ENCODE measurements around the gene HSPA12B.

Gene HSPA12B

DNA sequence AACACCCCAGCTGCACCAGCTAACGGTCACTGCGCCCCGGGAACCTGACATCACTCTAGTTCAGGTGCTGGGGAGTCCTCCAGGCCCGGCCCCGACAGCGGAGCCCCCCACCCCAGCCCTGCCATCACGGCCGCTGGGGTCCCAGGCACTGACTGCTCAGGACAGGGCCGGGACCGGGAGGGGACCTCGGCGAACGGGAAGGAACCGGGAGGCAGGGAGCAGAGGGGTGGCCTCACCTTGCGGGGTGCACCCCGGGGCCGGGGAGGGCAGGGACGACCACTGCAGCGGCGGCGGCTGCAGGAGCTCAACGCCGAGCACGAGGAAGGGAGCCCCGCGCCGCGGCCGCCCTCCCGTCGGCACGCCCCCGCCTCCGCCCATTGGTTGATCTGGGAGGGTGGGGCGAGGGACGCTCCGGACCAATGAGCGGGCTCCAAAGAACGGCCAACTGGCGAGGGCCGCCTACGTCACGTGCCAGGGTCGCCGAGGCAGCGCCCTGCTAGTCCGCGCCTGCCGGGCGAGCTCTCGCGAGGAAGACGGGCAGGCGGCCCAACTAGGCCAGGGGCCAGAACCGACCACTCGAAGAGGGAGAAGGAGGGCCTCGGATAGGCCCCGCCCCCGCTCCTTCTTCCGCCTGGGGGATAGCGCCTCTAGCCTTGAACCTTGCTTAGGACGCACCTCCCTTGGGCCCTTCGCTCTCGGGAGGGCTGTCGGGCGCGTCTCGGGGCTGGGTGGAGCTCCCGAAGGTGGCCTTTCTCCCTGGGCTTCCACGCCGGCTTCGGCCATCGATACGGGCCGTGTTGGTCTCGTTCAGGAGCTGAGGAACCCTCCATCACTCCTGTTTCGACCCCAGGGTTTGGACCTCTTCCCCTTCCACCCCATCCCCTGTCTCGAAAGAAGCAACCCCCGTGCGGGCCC, 35.2 kb downstream of the HSPA12B start, which contains the start of gene ADISSP:
Gene ADISSP, minus strand, starts transcription at position 327 of the 915 bp plus-strand sequence. CDS start 7,653 bp downstream, outside the sequence.
- H3K27me3 ChIP-seq (replicated peaks; ENCODE audit: control insufficient read depth, insufficient read depth, low read length), result no peaks in the 10 kb centered on the region
- H3K36me3 ChIP-seq (ENCODE audit: control insufficient read depth, insufficient read depth, low read length), result no peaks in the 10 kb centered on the region; the same call in none of the 2 replicates
- H3K4me3 ChIP-seq (replicated peaks; ENCODE audit: low read depth, low read length), result peak within 1 kb of the TSS; percentile 85
- TF ChIP-seq, protein P1, sequence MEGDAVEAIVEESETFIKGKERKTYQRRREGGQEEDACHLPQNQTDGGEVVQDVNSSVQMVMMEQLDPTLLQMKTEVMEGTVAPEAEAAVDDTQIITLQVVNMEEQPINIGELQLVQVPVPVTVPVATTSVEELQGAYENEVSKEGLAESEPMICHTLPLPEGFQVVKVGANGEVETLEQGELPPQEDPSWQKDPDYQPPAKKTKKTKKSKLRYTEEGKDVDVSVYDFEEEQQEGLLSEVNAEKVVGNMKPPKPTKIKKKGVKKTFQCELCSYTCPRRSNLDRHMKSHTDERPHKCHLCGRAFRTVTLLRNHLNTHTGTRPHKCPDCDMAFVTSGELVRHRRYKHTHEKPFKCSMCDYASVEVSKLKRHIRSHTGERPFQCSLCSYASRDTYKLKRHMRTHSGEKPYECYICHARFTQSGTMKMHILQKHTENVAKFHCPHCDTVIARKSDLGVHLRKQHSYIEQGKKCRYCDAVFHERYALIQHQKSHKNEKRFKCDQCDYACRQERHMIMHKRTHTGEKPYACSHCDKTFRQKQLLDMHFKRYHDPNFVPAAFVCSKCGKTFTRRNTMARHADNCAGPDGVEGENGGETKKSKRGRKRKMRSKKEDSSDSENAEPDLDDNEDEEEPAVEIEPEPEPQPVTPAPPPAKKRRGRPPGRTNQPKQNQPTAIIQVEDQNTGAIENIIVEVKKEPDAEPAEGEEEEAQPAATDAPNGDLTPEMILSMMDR (IDR thresholded peaks at IDR 0.05; ENCODE audit: insufficient read depth, low read length, poor library complexity, severe bottlenecking), result peak; percentile 37
- peak; percentile 98 for DNase-seq (ENCODE audit: extremely low read depth, insufficient read length)

DNA sequence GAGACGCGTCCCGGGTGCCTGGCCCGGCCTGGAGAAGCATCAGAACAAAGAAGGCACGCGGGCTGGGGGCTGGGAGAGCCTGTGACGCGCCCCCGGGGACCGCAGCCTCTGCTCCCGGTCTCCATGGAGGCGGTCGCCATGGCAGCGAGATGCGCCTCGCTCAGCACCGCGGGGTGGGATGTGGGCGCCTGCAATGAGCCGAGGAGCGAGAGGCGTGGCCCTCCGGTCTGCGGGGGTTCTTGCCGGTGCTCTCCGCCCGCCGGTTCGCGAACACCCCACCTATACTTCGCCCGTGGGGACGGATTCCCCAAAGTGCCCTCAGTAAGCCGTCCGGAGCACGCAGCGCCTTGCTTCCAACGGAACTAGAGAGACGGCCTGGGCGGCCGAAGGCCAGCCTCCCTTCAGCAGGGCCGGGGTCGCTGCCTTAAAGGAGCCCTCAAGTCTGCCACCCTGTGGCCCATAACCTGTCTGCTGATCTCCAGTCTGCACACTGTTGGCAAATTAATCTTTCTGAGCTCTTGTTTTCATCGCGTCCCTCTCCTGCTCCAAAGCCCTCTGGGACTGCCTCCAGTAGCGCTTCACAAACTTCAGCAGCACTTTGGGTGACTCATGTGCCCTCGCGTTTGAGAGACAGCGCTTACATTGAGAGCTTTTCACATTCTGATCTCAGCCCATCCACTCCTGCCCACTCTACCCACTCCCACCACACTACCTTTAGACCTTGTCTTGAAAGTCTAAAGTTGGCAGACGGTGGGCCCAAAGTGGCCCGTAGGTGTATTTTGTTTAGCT, 36.1 kb downstream of the HSPA12B start:
- Histone ChIP-seq H3K36me3 (ENCODE audit: control insufficient read depth, insufficient read depth, low read length) (no peaks in the 10 kb centered on the region; the same call in none of the 2 replicates), H3K27me3 (replicated peaks; ENCODE audit: control insufficient read depth, insufficient read depth, low read length) (no peaks in the 10 kb centered on the region), H3K4me3 (replicated peaks; ENCODE audit: low read depth, low read length) (peak overlapping the region; percentile 85)
- DNase-seq (ENCODE audit: extremely low read depth, insufficient read length), result peak; percentile 83
- TF ChIP-seq, protein P1 (IDR thresholded peaks at IDR 0.05; ENCODE audit: insufficient read depth, low read length, poor library complexity, severe bottlenecking), result peak; percentile 71

DNA sequence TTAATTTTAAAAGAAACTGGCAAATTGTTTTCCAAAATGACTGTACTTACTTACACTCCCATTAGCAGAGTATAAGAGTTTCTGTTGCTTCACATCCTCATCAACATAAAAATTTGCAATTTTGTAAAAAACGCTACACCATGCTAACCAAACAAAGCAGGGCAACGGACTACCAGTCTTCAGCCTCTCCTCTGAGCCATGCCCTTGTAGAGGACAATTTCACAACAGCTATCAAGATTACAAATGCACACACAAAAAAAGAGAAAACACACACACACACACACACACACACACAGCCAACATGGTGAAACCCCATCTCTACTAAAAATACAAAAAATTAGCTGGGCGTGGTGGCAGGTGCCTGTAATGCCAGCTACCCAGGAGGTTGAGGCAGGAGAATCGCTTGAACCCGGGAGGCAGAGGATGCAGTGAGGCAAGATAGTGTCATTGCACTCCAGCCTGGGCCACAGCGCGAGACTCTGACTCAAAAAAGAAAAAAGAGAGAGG, 39.1 kb downstream of the HSPA12B start:
- Histone ChIP-seq H3K27me3 (replicated peaks; ENCODE audit: control insufficient read depth, insufficient read depth, low read length) (no peaks in the 10 kb centered on the region), H3K4me3 (replicated peaks; ENCODE audit: low read depth, low read length) (no peak overlapping the region), H3K36me3 (ENCODE audit: control insufficient read depth, insufficient read depth, low read length) (no peaks in the 10 kb centered on the region)
- TF ChIP-seq, protein P1 (IDR thresholded peaks at IDR 0.05; ENCODE audit: insufficient read depth, low read length, poor library complexity, severe bottlenecking), result no peak
- DNase-seq (ENCODE audit: extremely low read depth, insufficient read length), result no peak

DNA sequence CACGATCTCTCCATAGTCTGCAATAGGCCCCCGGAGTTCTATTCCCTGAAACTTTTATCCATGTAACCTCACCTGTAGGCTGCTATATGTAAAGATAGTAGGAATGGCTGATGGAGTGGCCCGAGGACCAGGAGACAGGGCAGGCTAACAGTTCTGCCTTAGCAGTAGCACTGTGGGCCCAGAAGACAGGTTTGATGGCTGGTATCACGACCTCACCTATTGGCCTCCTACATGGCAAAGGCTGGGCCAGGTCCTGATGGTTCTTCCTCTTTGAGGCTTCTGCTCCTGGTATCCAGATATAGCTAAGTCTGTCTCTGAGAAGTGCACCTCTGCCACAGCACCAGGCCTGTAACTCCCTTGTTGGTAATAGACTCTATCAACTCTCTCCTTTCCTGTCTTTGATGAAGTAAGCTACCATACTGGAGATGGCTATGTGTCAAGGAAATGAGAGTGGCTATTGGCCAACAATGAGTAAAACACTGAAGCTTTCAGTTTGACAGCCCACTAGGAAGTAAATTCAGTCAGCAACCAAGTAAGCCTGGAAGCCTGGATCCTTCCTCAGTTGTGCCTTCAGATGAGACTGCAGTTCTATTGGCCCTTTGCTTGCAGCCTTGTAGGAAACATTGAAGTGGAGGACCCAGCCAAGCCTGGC, 43.1 kb downstream of the HSPA12B start:
- DNase-seq (ENCODE audit: extremely low read depth, insufficient read length), result no peak
- no peak overlapping the region for H3K4me3 ChIP-seq (replicated peaks; ENCODE audit: low read depth, low read length)
- TF ChIP-seq, protein P1 (IDR thresholded peaks at IDR 0.05; ENCODE audit: insufficient read depth, low read length, poor library complexity, severe bottlenecking), result no peak
- no peaks in the 10 kb centered on the region for H3K36me3 ChIP-seq (ENCODE audit: control insufficient read depth, insufficient read depth, low read length)
- peaks cover 1% of the 10 kb centered on the region for H3K27me3 ChIP-seq (replicated peaks; ENCODE audit: control insufficient read depth, insufficient read depth, low read length)

DNA sequence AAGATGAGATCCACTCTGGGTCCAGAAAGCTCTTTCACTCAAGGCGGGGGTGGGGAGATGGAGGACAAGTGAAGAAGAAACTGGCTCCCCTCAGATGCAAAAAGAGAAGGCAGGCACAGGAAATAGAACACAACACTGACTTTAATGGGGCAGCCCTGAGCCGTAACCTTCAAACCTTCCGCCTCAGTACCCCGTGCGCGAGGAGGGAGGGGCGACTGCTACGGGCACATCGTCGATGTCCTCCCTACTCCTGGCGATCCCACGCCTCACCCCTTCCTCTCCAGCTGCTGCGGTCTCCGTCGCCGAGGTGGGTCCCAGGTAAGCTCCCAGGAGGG, 44.9 kb downstream of the HSPA12B start:
- no peaks in the 10 kb centered on the region for H3K36me3 ChIP-seq (ENCODE audit: control insufficient read depth, insufficient read depth, low read length)
- TF ChIP-seq, protein P1 (IDR thresholded peaks at IDR 0.05; ENCODE audit: insufficient read depth, low read length, poor library complexity, severe bottlenecking), result no peak
- no peak for DNase-seq (ENCODE audit: extremely low read depth, insufficient read length)
- H3K27me3 ChIP-seq (replicated peaks; ENCODE audit: control insufficient read depth, insufficient read depth, low read length), result peaks cover 1% of the 10 kb centered on the region
- H3K4me3 ChIP-seq (replicated peaks; ENCODE audit: low read depth, low read length), result peak overlapping the region; percentile 23
